Measurements from ENCODE around the gene UBA3. TPM values are rescaled to one million over a fixed set of nuclear protein-coding genes. Genes with fewer than 3 reads are reported as not detected.

Gene UBA3
- total RNA-seq, 1 donor from 2014 or later, result 46.6 TPM

DNA sequence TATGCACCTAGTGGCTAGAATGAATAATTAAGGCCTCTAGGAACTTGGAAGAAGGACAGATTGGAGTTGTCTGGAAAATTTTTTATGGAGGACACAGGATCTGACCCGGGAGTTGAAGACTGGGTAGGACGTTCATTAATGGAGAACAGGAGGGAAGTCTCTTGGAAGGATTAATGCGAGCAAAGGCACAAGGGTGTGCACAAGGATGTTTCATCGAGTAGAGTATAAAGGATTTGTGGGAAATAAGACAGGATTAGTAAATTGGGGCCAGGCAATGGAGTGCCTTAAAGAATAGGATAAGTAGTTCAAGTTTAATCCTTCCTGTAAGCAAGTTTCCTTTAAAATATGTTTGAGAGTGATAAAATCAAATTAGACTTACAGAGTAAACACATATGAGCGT lies 27.7 kb upstream of the UBA3 start:
- FAIRE-seq, result no peak
- TF ChIP-seq CTCF (IDR thresholded peaks at IDR 0.05; ENCODE audit: insufficient read depth, low read length, severe bottlenecking), result no peak

DNA sequence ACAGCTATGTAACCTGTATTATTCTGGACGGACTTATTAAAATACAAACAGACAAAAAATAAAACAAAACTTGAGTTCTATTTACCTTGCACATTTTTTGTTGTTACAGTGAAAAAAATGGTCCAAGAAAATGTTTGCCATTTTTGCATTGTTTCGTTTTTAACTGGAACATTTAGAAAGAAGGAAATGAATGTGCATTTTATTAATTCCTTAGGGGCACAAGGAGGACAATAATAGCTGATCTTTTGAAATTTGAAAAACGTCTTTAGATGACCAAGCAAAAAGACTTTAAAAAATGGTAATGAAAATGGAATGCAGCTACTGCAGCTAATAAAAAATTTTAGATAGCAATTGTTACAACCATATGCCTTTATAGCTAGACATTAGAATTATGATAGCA lies 25.2 kb upstream of the UBA3 start:
- Histone ChIP-seq H3K27me3 (ENCODE audit: control insufficient read depth, insufficient read depth, low read length) (no peaks in the 10 kb centered on the region), H3K4me3 (ENCODE audit: low read depth, low read length) (no peak overlapping the region), H3K36me3 (ENCODE audit: control insufficient read depth, insufficient read depth, low read length) (peaks cover 3% of the 10 kb centered on the region)
- DNase-seq (ENCODE audit: low read depth) (no peak), FAIRE-seq (no peak)
- TF ChIP-seq CTCF (IDR thresholded peaks at IDR 0.05; ENCODE audit: insufficient read depth, low read length, severe bottlenecking), result no peak

More for the DNA sequence above, 27.7 kb upstream of the UBA3 start:
- Histone ChIP-seq H3K4me3 (ENCODE audit: low read depth, low read length) (no peak overlapping the region), H3K36me3 (ENCODE audit: control insufficient read depth, insufficient read depth, low read length) (peaks cover 3% of the 10 kb centered on the region), H3K27me3 (ENCODE audit: control insufficient read depth, insufficient read depth, low read length) (no peaks in the 10 kb centered on the region)
- DNase-seq (ENCODE audit: low read depth), result no peak

GRCh38 chr3:69104586-69104985 lies 24.4 kb upstream of the UBA3 start:
- DNase-seq (ENCODE audit: low read depth), result no peak
- H3K4me3 ChIP-seq (ENCODE audit: low read depth, low read length), result no peak overlapping the region
- no peak for TF ChIP-seq CTCF (IDR thresholded peaks at IDR 0.05; ENCODE audit: insufficient read depth, low read length, severe bottlenecking)
- no peaks in the 10 kb centered on the region for H3K27me3 ChIP-seq (ENCODE audit: control insufficient read depth, insufficient read depth, low read length)
- FAIRE-seq, result no peak
- H3K36me3 ChIP-seq (ENCODE audit: control insufficient read depth, insufficient read depth, low read length), result peaks cover 4% of the 10 kb centered on the region

- no peak for DNase-seq (ENCODE audit: low read depth)
- FAIRE-seq, result no peak
- no peaks in the 10 kb centered on the region for H3K27me3 ChIP-seq (ENCODE audit: control insufficient read depth, insufficient read depth, low read length)
- no peak for TF ChIP-seq CTCF (IDR thresholded peaks at IDR 0.05; ENCODE audit: insufficient read depth, low read length, severe bottlenecking)
- peaks cover 5% of the 10 kb centered on the region for H3K36me3 ChIP-seq (ENCODE audit: control insufficient read depth, insufficient read depth, low read length)
- H3K4me3 ChIP-seq (ENCODE audit: low read depth, low read length), result no peak overlapping the region
Observed at GRCh38 chr3:69103123-69103522, 23.0 kb upstream of the UBA3 start.

- no peak for TF ChIP-seq CTCF (IDR thresholded peaks at IDR 0.05; ENCODE audit: insufficient read depth, low read length, severe bottlenecking)
- peaks cover 5% of the 10 kb centered on the region for H3K36me3 ChIP-seq (ENCODE audit: control insufficient read depth, insufficient read depth, low read length)
- FAIRE-seq, result no peak
Observed at GRCh38 chr3:69102384-69102783, 22.2 kb upstream of the UBA3 start.

GRCh38 chr3:69099576-69099975 lies 19.4 kb upstream of the UBA3 start:
- Histone ChIP-seq H3K27me3 (ENCODE audit: control insufficient read depth, insufficient read depth, low read length) (no peaks in the 10 kb centered on the region), H3K36me3 (ENCODE audit: control insufficient read depth, insufficient read depth, low read length) (peaks cover 7% of the 10 kb centered on the region), H3K4me3 (ENCODE audit: low read depth, low read length) (no peak overlapping the region)
- DNase-seq (ENCODE audit: low read depth) (no peak), FAIRE-seq (no peak)
- TF ChIP-seq CTCF (IDR thresholded peaks at IDR 0.05; ENCODE audit: insufficient read depth, low read length, severe bottlenecking), result no peak

More at GRCh38 chr3:69102384-69102783, 22.2 kb upstream of the UBA3 start:
- no peaks in the 10 kb centered on the region for H3K27me3 ChIP-seq (ENCODE audit: control insufficient read depth, insufficient read depth, low read length)
- no peak for DNase-seq (ENCODE audit: low read depth)
- H3K4me3 ChIP-seq (ENCODE audit: low read depth, low read length), result no peak overlapping the region
